NCI-H1694 (cell line): ENCODE data around the gene PPCDC.

Experiments used
- DNase-seq: peaks from one replicate; lab custom pipeline; 2025; lab: John Stamatoyannopoulos, UW

PPCDC gene

GRCh38 chr15:75023181-75023871 lies at the start of gene PPCDC:
PPCDC (plus strand) TSS chr15:75023590; CDS start chr15:75028319, 4,729 bp downstream.
- DNase-seq, result peak; percentile 90

- DNase-seq, result no peak
Measured at GRCh38 chr15:74976159-74976558, 47.2 kb upstream of the PPCDC start.

- DNase-seq, result peak; percentile 70
Measured at GRCh38 chr15:74977599-74977998, 45.8 kb upstream of the PPCDC start.

DNA sequence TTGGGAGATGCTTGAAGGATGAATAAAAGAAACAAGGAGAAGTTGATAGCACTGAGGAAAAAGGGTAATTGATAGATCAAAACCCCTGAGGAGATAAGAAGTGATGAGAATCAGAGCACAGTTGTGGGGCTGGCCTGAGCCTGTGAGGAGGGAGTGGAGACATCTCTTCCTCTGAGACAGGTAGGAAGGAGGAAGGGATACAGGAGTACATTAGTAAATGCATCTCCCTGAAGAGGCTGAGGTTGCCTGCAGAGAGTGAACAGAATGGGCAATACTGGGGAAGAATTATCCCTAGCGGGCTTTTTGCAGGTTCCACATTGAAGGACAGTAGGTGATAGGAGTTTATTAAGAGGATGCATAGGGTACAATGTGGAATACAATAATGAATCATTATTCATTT lies 45.3 kb upstream of the PPCDC start:
- no peak for DNase-seq

DNA sequence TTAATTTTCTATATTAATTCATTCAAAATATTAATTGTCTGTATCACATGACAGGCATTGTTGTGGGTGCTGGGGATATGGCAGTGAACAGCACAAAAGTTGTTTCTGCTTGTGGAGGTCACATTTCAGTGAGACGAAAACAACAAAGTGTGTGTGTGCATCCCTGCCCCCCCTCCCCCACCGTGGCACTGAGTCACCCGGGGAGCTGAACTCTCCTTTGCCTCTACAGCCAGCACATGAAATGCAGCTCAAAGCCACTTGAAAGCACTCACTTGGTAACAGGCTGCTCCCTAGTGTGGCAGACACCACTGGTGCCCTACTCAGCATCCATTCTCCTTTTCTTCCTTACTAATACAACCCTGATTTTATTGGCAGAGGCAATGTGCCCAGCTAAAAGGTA lies 44.9 kb upstream of the PPCDC start:
- no peak for DNase-seq

- DNase-seq, result no peak
Measured at GRCh38 chr15:74982183-74982582, 41.2 kb upstream of the PPCDC start.

GRCh38 chr15:74983725-74984231 lies 39.6 kb upstream of the PPCDC start:
- no peak for DNase-seq

- DNase-seq, result peak; percentile 65
Measured at GRCh38 chr15:74988007-74988800, 35.2 kb upstream of the PPCDC start.

DNA sequence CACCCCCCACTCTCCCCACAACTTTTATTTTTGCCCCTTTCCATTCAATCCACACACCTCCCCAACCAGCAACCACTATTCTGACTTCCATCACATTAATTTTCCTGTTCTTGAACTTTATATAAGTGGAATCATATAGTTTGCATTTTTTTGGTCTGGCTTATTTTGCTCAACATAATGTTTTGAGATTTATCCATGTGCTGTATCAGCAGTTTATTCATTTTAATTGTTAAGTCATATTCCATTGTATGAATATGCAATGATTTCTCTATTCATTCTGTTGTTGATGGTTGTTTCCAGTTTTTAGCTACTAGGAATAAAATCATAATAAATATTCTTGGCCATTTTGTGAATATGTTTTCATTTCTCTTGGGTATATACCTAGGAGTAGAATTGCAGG lies 33.9 kb upstream of the PPCDC start:
- no peak for DNase-seq

GRCh38 chr15:74992619-74993018 lies 30.8 kb upstream of the PPCDC start:
- no peak for DNase-seq

DNA sequence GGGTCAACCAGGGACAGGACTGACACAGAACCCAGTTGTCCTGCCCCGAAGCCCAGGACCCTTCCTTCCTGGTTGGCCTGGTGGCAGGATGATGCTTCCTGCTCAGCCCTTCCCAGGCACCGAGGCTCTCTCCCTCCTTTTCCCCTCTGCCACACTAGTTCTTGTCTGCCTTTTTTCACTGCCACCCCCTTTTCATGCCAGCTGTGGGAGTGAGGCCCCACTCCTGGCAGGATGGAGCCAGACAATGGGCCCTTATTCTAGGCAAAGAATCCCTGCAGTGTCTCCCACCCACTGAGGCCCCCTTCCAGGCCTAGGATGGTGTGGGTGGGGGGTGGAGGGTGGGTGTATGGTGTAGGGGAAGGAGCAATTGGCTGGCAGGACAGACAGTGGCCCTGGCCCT lies 29.2 kb upstream of the PPCDC start:
- DNase-seq, result no peak

DNA sequence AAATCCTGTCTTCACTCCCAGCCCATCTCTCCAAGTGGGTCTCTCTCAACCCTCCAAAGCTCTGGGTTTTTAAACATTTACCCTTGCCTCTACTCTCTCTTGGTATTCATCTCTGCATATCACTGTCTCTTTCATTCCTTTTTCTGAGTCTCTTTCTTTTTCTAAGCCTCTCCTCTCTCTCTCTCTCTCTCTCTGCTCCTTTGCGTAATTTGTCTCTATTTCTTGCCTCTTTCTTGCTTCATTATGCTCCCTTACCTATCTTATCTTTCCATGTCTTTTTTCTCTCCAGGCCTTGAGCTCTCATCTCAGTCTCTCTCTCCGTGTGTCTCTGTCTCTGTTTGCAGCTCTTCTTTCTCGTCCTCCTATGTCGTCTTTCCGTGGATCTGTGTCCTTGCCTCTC lies 28.7 kb upstream of the PPCDC start:
- DNase-seq, result no peak

- DNase-seq, result peak; percentile 81
Measured at GRCh38 chr15:74995182-74995778, 28.1 kb upstream of the PPCDC start, which contains the start of gene SCAMP5. SCAMP5 (plus strand) TSS chr15:74995563; CDS start chr15:75011840, 16,277 bp downstream.

- peak; percentile 79 for DNase-seq
Measured at GRCh38 chr15:74995779-74996765, 27.3 kb upstream of the PPCDC start.

- no peak for DNase-seq
Measured at GRCh38 chr15:74997141-74997540, 26.2 kb upstream of the PPCDC start.

DNA sequence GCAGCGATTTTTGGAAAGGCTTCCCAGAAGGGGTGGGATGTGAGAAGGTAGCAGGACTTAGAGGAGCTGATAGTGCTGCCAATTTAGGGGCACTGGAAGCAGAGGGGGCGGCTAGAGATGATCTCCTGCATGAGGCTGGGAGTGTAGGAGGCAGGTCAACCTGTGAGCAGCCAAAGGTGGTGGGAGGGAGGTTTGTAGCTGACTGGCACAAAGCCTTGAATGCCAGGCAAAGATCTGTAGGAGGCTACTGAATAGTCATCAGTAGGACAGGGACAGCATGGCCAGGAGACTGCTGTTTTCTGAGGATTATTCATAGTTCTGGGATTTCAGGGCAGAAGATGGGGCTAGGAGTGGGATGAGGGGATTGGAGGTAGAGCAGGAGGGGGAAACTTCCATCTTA lies 25.8 kb upstream of the PPCDC start:
- DNase-seq, result no peak

GRCh38 chr15:75001310-75001709 lies 22.1 kb upstream of the PPCDC start:
- DNase-seq, result no peak

- DNase-seq, result no peak
Measured at GRCh38 chr15:75002398-75002797, 21.0 kb upstream of the PPCDC start.

GRCh38 chr15:75007216-75007615 lies 16.2 kb upstream of the PPCDC start:
- DNase-seq, result no peak

GRCh38 chr15:75008221-75008625 lies 15.2 kb upstream of the PPCDC start:
- DNase-seq, result no peak

DNA sequence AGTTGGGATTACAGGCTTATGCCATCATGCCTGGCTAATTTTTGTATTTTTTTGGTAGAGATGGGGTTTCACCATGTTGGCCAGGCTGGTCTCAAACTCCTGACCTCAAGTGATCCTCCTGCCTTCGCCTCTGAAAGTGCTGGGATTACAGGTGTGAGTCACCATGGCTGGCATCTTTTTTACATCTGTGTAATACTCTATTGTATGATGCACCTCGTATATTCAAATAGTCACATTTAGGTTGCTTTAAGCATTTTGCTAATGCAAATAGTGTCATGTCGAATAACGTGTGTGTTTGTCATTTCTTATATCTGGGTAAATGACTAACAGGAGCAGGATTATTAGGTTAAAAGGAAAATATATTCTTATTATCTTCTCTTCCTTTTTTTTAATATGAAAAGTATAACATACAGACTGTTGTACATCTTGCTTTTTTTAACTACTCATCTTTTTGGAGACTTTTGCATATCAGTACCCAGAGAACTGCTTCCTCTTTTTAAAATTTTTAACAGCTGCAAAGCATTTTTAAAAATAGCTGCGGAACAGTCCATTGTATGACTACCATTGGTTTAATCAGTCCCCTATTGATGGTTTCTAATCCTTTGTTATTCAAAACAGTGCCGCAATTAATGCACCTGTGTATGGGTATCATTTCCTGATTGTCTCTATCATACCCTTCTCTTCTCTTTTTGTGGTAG lies 14.6 kb upstream of the PPCDC start:
- no peak for DNase-seq
